Ishikawa (cell line): ENCODE results near the gene SPR.

Experiments
- FOXM1 ChIP-seq: IDR thresholded peaks from 2 replicates; pipeline ENCODE4 v1.6.1; 2012; ENCODE audit warnings: low read depth, borderline replicate concordance
- MAX ChIP-seq: IDR thresholded peaks from 2 replicates; pipeline ENCODE4 v1.6.1; 2012
- NFIC ChIP-seq: IDR thresholded peaks from 2 replicates; pipeline ENCODE4 v1.6.1; 2012
- RAD21 ChIP-seq: IDR thresholded peaks from 2 replicates; pipeline ENCODE4 v1.6.1; 2012; ENCODE audit warnings: low read depth
- TAF1 ChIP-seq: IDR thresholded peaks from 2 replicates; pipeline ENCODE4 v1.6.1; 2012; ENCODE audit warnings: low read depth, mild to moderate bottlenecking
- YY1 ChIP-seq: IDR thresholded peaks from 2 replicates; pipeline ENCODE4 v1.6.1; 2012; ENCODE audit warnings: low read depth

GRCh38 chr2:72917877-72918553 lies 30.8 kb downstream of the SPR start:
- TF ChIP-seq YY1: no peak
- 0 out of 2 replicates have a peak, but pooled peaks have one; percentile 31 for TF ChIP-seq MAX
- no peak for TF ChIP-seq RAD21
- no peak for TF ChIP-seq TAF1
- TF ChIP-seq FOXM1: no peak
- no peak for TF ChIP-seq NFIC
